Suppressor macrophage (primary cell): ENCODE measurements around the gene FBLN5.
"Not testable (repeated sequence)": the region's sequence is repeated elsewhere in the genome, so short reads cannot be mapped to it uniquely, and the experiment has no call there.

ENCODE experiments used
- DNase-seq, 4 experiments: peaks; one replicate each; pipeline ENCODE4 v3.0.0-alpha.2; 2020 to 2022

FBLN5 gene

GRCh38 chr14:91858536-91859275, 88.8 kb downstream of the FBLN5 start:
- DNase-seq: peak; percentile 14 to 52 (median 28)

GRCh38 chr14:91857614-91858013, 89.9 kb downstream of the FBLN5 start:
- no peak for DNase-seq

- no peak for DNase-seq
Observed at GRCh38 chr14:91854327-91854934, 93.1 kb downstream of the FBLN5 start.

GRCh38 chr14:91851563-91851962, 95.9 kb downstream of the FBLN5 start:
- DNase-seq: no peak

GRCh38 chr14:91848504-91849001, 98.9 kb downstream of the FBLN5 start:
- DNase-seq: no peak

- DNase-seq: peak in 1 of 4 experiments; percentile 4
Observed at GRCh38 chr14:91847693-91848092, 99.8 kb downstream of the FBLN5 start.

- DNase-seq: no peak
Observed at GRCh38 chr14:91845652-91846051, 101.8 kb downstream of the FBLN5 start.

GRCh38 chr14:91845056-91845455, 102.4 kb downstream of the FBLN5 start:
- DNase-seq: not testable (repeated sequence)

GRCh38 chr14:91844029-91844428, 103.5 kb downstream of the FBLN5 start:
- DNase-seq: no peak

GRCh38 chr14:91843437-91843836, 104.1 kb downstream of the FBLN5 start:
- no peak for DNase-seq

GRCh38 chr14:91841065-91841464, 106.4 kb downstream of the FBLN5 start:
- peak in 2 of 4 experiments; percentile 6 to 14 for DNase-seq

- DNase-seq: no peak
Observed at GRCh38 chr14:91839749-91840148, 107.7 kb downstream of the FBLN5 start.

GRCh38 chr14:91837076-91837475, 110.4 kb downstream of the FBLN5 start:
- DNase-seq: no peak

- DNase-seq: peak; percentile 46 to 81 (median 48)
Observed at GRCh38 chr14:91835920-91836843, 111.3 kb downstream of the FBLN5 start.

GRCh38 chr14:91835197-91835919, 112.1 kb downstream of the FBLN5 start:
- DNase-seq: no peak

GRCh38 chr14:91834571-91834970, 112.9 kb downstream of the FBLN5 start:
- DNase-seq: no peak

GRCh38 chr14:91831337-91831736, 116.2 kb downstream of the FBLN5 start:
- DNase-seq: no peak

- DNase-seq: no peak
Observed at GRCh38 chr14:91830777-91831176, 116.7 kb downstream of the FBLN5 start.

GRCh38 chr14:91829511-91829910, 118.0 kb downstream of the FBLN5 start:
- DNase-seq: no peak

- DNase-seq: no peak
Observed at GRCh38 chr14:91827746-91828145, 119.7 kb downstream of the FBLN5 start.
